NCI-H526 (cell line): ENCODE measurements around the gene RHOC.

ENCODE experiments used
- DNase-seq, 2 experiments: peaks; one replicate each; lab custom pipeline; 2025; lab: John Stamatoyannopoulos, UW

RHOC gene

DNA sequence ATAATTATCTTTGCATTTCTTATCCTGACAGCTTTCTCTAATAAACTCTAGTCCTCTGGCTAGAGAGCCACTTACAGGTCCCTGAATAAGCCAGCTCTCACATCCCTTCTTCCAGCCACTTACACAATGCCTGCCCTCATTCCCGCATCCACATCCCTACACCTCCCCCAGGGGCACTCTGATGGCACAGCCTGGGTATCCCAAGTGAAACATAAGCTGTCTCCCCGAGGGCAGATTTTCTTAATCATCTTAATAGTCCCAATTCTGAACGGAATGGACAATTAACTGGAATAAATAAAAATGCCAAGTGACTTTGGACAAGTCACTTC, 4.9 kb downstream of the RHOC start:
- no peak for DNase-seq

- no peak for DNase-seq
Measured at GRCh38 chr1:112701227-112702066, 5.5 kb downstream of the RHOC start.

DNA sequence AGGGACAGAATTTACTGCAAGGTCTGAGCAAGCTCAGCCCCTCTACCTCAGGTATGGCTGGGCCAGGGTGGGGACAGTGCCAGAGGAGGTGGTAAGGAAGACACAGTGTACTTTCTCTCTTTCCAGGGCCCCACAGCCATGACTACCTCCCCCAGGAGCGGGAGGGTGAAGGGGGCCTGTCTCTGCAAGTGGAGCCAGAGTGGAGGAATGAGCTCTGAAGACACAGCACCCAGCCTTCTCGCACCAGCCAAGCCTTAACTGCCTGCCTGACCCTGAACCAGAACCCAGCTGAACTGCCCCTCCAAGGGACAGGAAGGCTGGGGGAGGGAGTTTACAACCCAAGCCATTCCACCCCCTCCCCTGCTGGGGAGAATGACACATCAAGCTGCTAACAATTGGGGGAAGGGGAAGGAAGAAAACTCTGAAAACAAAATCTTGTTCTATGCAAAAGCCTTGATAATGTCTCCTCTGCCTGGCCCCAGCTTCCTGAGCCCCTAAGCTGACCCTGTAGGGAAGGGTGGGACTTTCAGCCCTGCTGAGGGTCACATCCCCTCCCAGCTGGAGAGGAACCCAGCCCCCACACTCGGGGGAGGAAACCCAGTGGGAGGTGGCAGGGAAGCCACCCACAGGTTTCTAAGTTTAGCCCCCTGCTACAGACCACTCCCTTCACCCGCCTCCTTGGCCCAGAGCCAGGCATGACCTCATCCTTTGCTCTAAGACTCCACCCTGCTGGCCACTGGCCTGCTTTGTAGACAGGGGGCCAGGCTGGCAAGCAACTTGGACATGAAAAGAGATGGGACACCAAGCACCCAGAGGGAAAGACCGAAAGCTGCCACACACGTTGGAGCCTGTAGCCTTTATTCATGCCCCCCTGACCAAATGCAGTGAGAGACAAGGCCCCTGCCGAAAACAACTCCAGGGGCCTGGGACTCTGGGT, 6.4 kb downstream of the RHOC start:
- peak in 1 of 2 experiments; percentile 40 for DNase-seq

DNA sequence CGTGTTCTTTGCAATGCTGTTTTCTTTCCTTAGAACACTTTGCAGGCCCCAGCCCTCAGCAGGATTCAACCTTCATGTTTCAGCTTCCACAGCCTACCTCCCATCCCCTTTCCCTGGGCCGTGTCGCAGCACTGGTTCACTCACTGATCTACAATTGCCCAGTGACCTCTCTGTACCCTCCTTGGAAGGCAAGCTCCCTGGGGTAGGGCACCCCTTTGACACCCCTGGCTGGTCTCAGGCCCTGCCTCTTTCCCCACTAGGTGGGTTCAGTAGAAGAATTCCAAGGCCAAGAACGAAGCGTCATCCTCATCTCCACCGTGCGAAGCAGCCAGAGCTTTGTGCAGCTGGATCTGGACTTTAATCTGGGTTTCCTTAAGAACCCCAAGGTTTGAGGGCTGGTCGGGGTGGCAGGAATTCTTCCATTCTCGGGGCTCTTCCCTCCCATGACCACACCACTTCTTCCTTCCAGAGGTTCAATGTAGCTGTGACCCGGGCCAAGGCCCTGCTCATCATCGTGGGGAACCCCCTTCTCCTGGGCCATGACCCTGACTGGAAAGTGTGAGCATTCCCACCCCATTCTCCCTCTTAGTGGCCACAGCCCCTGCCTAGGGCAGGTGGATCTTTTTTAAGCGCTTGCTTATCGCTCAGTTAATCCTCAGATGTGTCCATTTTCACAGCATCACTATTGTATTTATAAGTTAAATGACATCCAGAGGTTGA, 7.3 kb downstream of the RHOC start:
- no peak for DNase-seq

DNA sequence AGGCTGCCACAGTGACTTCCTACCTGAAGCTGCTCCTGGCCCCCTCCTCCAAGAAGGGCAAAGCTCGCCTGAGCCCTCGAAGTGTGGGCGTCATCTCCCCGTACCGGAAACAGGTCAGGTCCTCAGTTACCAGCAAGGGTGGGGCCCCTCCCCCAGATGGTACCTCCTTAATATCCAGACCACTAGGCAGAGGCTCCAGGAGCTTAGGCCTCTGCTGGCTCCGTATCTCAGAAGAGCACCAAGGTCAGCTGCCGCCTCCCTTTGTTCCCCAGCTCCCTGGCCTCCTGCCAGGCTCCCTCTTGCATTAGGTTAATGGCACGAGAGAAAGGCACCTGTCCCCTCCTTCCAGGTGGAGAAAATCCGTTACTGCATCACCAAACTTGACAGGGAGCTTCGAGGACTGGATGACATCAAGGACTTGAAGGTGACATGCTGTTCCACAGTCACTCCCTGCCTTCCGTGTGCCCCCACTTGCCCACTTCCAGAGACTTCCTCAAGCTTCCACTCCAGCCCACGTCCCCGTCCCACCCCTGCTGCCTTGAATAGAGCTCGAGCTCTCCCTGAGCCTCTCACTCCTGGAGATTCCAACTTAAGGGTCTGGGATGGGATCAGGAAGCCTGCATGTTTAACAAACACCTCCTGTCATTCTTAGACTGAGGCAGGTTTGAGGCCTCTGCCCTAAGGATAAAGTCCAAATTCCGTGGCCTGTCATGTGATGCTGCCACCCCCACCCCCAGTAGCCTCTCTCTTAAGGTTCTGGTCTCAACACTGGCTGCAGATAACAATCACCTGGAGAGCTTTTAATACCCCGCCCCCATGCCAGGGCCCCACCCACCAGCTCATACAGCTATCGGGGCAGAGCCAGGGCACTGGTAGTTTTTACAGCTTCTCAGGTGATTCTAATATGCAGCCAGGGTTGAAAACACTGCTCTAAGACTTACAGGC, 8.3 kb downstream of the RHOC start:
- DNase-seq = peak; percentile 30 to 54

- DNase-seq = no peak
Measured at GRCh38 chr1:112697781-112698201, 9.1 kb downstream of the RHOC start.

DNA sequence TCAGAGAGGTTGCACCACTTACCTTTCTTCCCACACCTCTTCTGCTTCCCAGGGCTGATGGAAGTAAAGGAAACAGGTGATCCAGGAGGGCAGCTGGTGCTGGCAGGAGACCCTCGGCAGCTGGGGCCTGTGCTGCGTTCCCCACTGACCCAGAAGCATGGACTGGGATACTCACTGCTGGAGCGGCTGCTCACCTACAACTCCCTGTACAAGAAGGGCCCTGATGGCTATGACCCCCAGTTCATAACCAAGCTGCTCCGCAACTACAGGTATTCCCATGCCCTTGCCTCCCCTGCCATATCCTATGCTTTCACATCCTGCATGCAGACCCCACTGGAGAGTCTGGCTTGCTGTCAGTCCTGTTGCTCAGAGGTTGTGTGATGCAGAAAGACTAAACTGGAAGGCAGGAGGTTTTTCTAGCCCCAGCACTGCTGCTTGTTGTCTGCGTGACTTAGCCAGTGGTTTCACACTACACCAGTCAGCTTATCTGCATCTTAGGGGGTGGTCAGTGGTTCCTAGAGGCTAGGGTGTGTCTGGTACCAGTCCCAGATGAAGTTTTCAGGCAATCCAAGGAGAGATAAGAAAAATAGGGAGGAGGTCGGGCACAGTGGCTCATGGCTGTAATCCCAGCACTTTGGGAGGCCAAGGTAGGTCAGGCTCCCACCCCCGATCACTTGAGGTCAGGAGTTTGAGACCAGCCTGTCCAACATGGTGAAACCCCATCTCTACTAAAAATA, 10.2 kb downstream of the RHOC start:
- no peak for DNase-seq

GRCh38 chr1:112695276-112695675, 11.7 kb downstream of the RHOC start:
- DNase-seq = no peak

DNA sequence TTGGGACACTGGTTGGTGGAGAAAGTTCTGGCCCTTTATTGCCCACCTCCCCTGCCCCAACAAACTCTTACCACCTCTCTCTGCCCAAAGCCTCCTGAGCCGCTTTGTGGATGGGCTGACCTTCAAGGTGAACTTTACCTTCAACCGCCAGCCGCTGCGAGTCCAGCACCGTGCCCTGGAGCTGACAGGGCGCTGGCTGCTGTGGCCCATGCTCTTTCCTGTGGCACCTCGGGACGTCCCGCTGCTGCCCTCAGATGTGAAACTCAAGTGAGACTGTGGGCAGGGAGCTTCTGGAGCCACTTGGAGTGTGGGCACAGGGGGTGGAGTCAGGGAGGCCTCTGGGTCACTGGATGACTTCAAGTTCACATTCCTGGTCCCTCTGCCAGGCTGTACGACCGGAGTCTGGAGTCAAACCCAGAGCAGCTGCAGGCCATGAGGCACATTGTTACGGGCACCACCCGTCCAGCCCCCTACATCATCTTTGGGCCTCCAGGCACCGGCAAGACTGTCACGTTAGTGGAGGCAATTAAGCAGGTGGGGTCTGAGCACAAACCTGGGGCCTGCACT, 12.5 kb downstream of the RHOC start:
- DNase-seq = no peak

- DNase-seq = no peak
Measured at GRCh38 chr1:112693821-112694220, 13.1 kb downstream of the RHOC start.

DNA sequence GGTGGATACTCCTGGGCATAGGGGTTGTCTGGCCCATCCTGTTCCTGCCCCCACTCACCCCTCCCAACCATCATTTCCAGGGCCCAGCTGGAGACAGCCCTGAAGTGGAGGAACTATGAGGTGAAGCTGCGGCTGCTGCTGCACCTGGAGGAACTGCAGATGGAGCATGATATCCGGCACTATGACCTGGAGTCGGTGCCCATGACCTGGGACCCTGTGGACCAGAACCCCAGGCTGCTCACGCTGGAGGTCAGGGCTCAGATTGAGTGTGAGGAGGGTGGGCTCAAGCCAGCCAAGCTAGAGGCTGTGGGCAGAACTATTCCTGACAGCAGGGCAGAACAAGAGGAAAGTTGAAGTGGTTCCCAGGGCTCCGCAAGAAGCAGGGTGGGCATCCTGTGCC, 14.2 kb downstream of the RHOC start:
- no peak for DNase-seq

DNA sequence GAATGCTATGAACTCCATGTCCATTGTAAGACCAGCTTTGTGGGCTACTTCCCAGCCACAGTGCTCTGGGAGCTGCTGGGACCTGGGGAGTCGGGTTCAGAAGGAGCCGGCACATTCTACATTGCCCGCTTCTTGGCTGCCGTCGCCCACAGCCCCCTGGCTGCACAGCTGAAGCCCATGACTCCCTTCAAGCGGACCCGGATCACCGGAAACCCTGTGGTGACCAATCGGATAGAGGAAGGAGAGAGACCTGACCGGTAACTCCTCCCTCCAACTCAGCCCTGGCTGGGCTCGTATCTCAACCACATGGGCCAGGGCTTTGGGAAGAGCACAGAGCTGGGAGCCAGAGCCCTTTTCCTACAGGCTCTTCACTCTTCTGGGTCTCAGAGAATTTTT, 17.1 kb downstream of the RHOC start:
- DNase-seq = no peak

- DNase-seq = no peak
Measured at GRCh38 chr1:112689196-112689841, 17.6 kb downstream of the RHOC start.

DNA sequence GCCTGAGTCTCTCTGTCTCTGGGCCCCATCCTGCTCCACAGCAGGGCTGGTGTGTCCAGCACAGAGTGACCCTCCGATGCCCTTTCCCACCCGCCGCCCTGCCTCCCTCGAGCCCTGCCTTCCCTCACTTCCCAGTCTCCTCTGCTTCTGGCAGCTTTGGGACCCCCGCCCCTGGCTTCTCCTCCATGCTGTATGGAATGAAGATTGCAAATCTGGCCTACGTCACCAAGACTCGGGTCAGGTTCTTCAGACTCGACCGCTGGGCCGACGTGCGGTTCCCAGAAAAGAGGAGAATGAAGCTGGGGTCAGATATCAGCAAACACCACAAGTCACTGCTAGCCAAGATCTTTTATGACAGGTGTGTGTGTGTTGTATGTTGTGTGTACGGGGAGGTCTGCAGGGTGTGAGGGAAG, 18.1 kb downstream of the RHOC start:
- DNase-seq = no peak

- no peak for DNase-seq
Measured at GRCh38 chr1:112687785-112688496, 19.0 kb downstream of the RHOC start.

GRCh38 chr1:112687361-112687760, 19.6 kb downstream of the RHOC start:
- DNase-seq = no peak

- peak in 1 of 2 experiments; percentile 31 for DNase-seq
Measured at GRCh38 chr1:112686835-112687234, 20.1 kb downstream of the RHOC start.

DNA sequence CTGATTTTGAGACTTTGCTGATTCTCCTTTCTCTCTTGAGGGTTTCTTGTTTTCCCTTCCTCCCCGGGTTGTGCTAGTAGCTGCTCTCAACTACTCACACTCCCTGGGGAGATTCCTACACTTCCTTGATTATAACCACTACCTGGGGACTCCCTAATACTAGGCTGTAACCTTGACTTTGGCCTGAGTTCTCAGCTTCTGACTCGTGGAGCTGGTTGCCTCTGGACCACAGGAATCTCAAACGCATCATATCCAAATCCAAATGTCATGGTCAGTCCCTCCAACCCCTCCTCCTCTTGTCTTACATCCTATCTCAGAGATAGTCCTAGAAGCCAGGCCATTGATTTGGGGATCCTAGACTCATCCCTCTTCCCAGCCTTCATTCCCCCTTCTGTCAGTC, 20.5 kb downstream of the RHOC start:
- no peak for DNase-seq

GRCh38 chr1:112685913-112686312, 21.0 kb downstream of the RHOC start:
- no peak for DNase-seq
